ENCODE results near the gene COL6A2.
"Not testable (repeated sequence)": the region's sequence is repeated elsewhere in the genome, so short reads cannot be mapped to it uniquely, and the experiment has no call there.

Gene COL6A2

DNA sequence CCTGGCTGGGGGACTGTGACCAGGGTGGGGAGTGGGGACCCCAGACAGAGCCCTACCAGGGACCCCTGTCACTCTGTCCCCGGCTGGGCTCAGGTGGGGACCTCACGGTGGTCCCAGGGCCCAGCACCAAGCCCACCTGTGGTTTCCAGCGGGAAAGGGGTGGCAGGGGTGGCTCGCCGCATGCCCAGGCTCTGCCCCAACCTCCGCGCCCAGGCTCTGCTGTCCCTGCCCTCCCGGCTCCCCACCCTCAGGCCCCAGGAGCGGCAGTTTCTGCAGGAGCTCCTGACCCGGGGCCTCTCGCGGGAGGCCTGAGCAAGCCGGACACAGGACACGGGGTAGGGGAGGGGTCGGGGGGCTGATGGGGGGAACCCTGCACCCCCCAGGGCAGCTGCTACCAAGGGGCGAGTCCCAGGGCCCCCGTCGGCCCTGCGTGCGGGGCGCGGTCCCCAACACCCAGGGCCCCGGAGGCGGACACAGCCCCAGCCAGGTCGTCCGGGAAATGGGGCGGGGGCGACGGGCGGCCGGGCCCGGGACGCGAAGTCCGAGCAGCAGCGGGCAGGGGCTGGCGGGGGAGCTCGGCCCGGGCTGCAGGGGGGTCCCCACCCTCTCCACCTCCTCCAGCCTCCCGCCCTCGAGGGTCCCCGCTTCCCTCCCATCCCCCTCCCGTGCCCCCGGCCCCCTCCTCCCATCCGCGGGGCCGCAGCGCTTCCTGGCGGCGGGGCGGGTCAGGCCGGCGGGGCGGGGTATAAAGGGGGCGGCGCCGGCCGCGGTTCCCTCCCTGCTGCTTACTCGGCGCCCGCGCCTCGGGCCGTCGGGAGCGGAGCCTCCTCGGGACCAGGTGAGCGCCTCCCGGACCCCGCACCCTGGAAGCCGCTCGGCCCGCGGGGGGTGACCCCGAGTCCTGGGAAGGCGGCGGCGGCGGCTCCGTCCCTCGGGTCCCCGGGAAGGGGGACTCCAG, at the start of gene COL6A2:
Gene COL6A2 (plus strand): TSS at position 777 of the 958 bp plus-strand sequence.
- DNase-seq: no peak

DNA sequence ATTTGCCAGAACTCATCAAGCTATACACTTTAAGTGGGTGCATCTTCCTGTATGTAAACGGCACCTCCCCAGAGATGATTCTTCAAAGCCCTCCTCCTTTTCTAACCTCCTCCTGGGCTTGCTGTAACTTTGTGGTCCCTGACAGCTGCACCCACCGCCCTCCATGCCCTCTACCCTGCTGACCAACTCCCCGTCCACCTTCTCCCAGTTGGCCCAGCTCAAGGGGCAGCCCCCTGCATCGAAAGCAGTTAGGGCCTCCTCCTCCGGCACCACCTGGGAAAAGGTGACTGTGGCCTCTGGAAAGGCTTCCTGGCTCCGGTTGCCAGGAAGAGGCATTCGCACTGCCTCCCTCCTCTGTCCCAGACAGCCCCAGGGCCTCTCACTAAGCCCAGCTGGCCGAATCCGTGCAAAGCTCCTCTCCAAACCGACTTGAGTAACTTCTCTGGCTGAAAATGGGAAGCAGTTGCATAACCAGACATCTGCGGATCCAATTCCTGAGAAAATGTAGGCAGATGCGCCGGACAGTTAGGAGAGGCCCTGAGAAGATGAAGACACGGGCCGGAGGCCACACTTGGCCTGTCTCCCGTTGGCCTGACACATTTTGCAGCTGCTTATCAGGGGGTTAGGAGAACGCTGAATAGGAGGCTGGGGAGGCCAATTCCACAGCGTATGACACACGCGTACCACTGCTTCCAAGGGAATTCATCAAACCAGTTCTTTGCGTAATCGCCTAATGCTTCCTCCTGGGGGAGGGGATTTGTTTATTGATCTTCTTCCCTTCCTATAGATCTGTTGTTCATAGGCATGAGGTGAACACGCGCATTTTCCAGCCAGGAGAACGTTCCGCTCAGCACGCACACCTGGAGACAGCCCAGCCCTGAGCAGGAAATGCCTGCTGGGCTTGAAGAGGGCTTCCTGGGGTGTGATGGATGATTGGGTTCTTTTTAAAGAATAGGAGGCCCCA, 48.7 kb upstream of the COL6A2 start:
- DNase-seq: no peak

DNA sequence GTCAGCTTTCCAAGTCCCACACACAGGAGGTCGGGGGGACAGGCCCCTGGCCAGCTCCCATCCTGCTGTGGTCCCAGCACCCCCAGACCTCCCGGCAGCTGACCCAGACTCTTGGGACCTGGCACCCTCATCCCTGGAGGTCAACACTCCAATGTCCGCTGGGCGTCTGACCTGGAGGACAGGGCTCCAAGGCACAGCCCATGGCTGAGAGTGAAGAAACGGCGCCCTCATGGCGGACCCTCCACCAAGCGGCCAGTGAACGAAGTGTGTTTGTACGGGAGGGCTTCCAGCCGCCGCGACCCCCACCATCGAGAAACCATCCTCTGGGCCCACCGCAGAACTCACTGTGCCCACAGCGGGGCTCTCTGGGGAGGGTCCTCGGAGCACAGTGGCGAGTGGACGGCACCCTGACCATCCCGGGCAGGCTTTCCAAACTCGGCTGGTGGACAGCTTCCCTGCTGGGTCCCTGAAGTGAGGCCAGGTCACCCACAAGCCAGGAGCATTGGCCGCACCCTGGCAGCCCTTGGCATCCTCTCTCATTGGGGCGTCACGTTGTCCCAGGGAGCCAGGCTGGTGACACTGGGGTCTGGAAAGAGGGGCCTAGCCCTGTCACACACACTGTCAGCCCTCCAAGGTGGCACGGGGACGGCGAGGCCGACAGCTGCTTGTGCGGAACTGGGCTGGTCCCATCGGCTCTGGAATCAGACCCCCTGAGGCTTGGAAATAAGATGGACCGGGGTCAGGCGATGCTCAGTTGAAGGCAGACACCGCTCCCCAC, 47.8 kb upstream of the COL6A2 start:
- no peak for DNase-seq

DNA sequence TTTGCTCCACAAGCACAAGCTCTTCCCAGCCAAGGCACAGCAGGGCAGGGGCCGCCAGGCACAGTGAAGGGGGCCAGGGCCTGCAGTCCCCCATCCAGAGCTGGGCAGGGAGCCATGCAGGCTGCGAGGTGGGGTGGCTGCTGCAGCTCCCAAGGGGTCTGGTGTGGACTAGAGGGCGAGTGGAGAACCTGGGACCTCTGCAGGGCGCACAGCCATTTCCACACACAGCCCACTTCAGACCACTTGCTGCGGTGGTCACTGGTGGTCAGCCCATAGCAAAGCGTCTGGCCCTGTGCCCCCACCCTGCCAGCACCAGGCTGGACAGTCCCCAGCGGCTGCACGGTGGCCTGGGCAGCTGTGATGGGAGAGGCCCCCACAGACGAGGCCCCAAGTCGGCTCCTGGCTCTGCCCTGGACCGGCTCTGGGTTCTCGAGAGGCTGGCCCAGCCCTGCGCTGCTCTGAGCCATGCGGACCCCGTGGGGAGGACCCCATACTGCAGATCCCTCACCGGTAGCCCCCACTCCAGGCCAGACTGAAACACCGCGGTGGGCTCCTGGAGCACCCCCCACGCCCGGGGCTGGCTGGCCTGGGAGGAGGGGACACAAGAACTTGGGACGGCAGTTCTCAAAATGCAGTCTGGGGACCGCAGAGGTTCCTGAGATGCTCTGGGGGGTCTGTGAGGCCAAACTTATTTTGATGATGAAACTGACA, 47.1 kb upstream of the COL6A2 start:
- DNase-seq: no peak

DNA sequence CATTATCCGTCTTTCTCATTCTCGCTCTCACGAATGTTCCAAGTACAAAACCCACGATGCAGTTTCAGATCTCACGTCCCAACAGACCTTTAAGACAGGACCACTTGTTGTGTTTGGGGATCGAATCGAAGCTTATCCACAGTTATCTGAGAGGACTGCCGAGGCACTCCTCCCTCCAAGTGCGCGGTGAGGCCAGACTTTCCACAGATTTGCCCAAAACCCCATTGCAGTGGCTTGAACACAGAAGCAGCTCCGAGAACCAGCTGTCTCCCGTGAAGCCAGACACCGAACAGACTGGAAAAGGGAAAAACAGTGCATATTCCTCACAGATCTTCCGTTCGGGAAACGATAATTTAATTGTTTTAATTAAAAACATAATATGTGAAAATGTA, 46.5 kb upstream of the COL6A2 start:
- DNase-seq: no peak

DNA sequence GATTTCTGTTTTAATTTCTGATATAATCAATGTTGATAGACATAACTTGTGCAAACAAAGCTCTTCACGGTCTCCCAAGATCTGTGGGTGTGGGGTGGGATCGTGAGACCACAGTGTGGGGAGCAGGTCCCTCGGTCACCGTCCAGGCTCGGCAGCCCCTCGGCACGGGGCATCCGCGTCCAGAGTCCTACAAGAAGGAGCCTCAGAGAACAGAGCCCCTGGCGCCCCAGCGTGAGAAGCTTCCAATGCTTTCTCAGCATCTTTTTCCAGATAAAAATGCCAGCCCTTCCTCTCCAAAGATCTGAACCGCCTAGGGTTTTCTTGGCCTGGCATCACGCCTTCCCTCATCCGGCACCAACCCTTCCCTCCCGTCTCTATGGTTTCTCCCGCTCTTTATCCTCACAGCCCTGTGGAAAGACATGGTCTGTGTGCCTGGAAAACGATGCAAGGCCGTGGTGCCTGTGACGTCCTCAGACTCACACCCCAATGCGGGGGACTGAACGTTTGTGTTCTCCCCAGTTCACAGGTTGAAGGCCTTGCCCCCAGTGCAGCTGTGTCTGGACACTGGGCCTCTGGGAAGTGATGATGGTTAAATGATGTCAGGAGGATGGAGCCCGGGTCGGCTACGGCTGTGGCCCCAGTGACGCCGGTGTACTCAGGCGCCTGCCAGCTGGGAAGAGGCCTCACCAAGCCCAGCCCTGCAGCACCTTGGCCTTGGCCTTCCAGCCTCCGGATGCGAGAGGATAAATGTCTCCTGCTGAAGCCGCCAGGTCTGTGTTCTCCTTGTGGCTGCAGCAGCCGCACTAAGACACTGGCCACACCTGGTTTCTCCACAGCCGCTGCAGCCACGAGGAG, 45.9 kb upstream of the COL6A2 start:
- DNase-seq: no peak

DNA sequence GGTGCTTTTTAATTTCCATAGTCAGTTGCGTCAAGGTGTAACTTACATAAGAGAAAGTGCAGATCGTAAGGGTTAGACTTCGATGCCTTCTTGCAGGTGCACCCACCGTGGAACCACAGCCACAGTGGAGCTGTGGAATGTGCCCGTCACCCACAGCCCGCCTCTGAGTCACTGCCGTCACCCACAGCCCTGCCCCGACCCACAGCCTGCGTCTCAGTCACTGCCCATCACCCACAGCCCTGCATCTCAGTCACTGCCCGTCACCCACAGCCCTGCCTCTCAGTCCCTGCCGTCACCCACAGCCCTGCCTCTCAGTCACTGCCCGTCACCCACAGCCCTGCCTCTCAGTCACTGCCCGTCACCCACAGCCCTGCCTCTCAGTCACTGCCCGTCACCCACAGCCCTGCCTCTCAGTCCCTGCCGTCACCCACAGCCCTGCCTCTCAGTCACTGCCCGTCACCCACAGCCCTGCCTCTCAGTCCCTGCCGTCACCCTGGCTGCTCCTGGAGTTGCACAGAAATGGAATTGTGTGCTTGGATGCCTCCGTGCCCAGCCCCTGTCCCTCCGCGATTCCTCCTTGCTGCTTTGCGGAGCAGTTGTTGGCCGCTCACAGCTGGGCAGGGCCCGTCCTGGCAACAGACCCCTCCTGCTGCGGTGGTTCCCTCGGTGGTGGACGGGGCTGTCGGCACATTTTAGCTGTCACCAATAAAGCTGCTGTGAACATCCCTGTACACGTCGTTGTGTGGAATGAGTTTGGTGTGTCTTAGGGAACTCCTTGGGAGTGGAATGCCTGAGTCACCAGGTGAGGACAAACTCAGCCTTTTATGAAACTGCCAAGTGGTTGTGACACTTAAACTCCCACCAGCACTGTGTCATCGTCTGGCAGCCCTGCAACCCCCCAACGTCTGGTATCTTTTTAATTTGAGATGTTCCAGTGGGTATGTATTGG, 44.9 kb upstream of the COL6A2 start:
- no peak for DNase-seq

DNA sequence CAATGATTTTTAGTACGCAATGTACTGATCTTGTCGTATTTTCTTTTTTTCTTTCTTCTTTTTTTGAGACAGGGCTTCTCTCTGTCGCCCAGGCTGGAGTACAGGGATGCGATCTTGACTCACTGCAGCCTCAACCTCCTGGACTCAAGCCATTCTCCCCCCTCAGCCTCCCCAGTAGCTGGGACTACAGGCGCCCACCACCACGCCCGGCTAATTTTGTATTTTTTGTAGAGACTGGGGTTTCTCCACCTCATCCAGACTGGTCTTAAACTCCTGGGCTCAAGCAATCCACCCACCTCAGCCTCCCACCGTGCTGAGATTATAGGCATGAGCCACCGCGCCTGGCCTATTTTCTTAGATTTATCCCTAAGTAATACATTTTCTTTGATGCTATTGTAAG, 43.9 kb upstream of the COL6A2 start:
- DNase-seq: no peak

DNA sequence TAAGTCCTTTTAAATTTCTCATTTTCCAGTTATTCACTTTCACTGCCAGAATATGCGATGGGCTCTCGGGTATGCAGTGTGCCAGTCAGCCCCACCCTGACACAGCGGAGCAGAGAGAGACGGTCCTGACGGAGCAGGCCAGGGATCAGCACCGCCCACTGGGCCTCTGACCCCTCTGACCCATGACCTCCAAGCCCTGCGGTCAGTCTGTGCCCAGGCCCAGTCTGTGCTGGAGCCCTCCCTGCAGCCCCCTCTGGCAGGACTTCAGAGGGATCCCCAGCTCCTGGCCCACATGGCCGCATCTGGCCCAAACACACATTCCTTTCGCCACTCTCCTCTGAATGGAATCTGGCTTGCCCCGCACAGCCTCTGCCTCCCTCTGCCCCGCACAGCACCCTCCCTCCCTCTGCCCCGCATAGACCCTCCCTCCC, 43.4 kb upstream of the COL6A2 start:
- no peak for DNase-seq

DNA sequence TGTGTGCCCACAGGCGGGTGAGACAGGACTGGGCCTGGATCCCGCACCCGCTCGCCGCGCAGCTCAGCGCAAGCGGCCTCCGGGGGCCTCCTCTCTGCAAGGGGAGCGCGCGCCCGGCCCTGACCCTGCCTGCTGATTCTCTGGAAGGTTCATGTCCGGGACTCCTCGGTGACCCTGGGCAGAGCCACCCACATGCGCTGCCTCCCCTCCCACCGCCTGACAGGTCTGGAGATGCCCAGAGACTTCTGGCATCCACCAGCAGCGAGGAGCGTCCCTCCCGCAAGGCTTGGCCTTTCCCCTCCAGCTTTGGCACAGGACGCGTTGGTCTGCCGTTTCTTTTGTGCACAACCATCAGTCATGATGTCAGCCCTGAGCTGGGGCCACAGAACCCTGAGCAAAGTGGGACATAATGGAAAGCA, 42.0 kb upstream of the COL6A2 start:
- DNase-seq: no peak

DNA sequence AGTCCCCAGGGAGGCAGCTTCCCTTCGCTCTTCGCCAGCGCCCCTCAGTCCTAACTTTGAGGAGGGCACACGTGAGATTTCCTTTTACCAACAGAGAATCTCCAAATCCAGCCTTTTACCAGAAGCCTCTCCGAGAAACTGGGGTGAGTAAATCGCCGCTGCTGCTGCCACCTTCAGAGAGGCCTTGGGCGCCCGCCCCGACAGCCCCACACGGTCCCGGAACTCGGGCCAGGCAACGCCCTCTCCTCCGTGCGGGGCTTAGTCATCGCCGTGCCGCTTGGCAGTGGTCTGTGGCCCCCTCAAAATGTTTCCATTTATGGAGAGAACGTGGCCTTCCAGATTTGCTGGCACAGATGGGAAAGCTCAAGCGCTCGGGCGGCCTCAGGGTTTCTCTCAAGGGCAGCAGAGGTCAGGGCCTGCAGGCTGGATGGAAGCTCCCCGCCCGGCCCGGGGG, 41.4 kb upstream of the COL6A2 start:
- DNase-seq: no peak

DNA sequence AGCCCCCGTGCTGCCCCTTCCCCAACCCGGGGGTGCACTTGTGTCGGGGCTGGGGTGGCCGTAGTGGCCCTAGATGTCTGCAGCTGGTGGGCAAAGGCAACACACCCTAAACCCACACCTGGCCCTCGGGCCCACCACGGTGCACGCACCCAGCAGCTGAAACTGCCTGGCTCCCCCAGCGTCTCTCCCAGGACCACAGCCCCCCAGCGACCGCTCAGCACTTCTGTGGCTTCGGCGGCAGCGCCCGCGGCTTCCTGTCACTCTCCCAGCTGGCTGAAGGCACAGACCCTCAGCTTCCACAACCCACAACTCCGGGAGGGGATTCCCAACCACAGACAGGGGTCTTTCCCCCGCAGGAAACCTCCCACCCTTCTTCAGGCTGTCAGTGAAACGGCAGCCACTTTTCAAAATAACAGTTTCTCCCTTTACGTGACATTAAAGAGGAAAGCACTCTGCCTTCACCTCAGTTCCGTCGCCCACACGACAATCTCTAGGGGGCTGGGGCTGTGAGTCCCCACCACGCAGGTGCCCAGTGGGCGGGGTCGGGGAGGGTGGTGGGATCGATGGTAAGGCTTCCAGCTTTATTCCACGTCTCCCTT, 40.7 kb upstream of the COL6A2 start:
- DNase-seq: no peak

DNA sequence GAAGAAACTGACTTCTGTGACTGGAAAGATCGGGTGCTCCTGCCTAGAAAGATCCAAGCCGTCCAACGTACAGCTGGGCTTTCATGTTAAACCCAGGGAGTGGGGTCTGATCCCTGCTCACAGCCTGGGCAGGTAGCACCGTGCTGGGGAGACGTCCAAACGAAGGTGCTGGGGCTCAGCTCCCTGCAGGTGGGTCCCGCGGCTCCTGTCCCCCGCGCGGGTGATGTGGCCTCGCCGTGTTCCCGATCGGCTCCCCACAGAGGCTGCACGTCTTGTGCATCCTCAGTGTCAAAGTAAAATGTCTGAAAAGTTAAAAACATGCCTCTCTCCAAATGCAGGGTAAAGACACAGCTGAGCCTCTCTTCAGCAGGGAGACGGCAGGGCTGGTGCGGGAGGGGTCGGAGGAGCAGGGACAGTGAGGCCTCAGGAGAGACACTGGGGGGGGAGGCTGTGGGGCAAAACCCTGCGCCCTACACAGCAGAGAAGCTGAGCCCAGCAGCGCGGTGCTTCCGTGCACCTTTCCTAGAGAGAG, 40.1 kb upstream of the COL6A2 start:
- DNase-seq: no peak

DNA sequence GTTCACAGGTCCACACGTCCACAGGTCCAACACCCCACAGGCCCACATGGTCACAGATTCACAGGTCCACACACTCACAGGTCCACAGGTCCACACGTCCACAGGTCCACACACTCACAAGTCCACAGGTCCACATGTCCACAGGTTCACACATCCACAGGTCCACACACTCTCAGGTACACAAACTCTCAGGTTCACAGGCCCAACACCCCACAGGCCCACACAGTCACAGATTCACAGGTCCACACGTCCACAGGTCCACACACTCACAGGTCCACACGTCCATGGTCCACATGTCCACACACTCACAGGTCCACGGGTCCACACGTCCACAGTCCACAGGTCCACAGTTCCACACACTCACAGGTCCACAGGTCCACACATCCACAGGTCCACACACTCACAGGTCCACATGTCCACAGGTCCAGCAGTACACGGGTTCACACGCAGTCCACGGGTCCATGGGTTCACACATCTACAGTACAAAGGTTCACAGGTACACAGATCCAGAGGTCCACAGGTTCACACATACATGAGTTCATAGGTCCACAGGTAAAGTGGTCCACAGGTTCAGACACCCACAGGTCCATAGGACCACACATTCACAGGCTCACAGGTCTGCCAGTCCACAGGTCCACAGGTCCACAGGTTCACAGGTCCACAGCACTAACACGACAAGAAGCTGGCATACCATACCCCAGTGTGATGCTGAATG, 39.3 kb upstream of the COL6A2 start:
- no peak for DNase-seq

DNA sequence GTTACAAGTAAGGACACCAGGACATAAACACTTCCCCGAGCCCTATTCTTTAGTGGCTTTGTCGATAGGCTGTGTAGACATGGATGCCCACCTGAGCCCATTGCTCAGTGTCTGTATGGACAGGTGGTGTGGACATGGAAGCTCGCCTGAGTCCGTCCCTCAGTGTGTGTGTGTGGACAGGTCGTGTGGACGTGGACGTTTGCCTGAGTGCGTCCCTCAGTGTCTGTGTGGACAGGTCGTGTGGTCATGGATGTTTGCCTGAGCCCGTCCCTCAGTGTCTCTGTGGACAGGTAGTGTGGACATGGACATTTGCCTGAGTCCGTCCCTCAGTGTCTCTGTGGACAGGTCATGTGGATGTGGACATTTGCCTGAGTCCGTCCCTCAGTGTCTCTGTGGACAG, 38.7 kb upstream of the COL6A2 start:
- no peak for DNase-seq

DNA sequence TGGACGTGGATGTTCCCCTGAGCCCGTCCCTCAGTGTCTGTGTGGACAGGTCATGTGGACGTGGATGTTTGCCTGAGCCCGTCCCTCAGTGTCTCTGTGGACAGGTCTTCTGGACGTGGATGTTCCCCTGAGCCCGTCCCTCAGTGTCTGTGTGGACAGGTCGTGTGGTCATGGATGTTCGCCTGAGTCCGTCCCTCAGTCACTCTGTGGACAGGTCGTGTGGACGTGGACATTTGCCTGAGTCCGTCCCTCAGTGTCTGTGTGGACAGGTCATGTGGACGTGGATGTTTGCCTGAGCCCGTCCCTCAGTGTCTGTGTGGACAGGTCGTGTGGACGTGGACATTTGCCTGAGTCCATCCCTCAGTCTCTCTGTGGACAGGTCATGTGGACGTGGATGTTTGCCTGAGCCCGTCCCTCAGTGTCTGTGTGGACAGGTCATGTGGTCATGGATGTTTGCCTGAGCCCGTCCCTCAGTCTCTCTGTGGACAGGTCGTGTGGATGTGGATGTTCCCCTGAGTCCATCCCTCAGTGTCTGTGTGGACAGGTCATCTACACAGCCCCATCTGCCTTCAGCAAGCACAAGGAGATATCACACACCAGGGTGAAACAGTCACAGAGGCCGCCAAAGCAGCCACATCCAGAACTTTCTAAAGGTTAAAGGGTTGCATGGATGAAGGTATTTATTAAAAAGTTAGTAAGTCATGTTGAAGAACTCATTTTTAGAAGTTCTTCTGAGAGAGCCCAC, 38.0 kb upstream of the COL6A2 start:
- not testable (repeated sequence) for DNase-seq

DNA sequence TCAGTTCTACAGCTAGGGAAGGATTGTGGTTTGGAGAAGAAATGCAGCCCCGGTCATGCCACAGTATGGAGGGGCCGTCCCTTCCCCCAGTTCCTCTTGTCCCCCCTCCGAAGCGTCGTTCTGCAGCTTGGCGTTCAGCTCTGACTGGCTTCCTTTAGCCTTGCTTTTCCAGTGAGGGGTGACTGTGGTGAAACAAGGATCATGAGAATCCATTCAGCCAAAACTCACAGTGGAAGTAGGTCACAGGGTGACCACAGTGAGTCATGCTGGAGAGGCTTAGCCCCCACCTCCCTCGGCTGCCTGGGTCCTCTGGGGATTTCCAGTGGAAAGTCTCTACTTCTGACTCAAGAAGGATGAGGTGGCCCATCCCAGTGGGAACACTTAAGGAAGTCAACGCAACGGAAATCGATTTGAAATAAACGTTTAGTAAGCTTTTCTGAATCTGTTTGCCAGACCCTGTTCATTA, 37.3 kb upstream of the COL6A2 start:
- no peak for DNase-seq

DNA sequence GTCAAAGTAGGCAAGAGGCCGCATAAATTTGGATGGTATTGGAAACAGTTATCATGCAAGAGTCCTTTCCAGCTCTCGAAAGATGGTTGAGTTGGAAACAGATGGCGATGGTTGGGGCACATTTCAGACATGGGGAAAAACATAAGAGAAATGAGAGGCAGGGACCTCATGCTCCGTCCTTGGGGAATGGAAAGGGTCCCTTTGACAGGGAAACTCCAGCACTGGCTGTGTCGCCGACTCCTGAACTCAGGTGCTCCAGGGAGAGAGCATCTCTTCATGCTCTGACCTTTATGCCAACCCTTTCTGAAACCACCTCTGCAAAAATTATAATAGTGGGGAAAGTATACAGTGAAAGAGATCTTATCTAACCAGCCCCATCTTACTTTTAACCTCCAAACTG, 36.8 kb upstream of the COL6A2 start:
- no peak for DNase-seq
